Endothelial cell of umbilical vein (primary cell): Measurements from ENCODE around the gene WBP2. TPM values are rescaled to one million over a fixed set of nuclear protein-coding genes. Genes with fewer than 3 reads are reported as not detected.

ENCODE experiments used
- BruUV-seq: library from RNA; stranded (reverse); fragments of 400-500 nt; replicated peaks from 2 replicates; lab custom pipeline; 2021; lab: Mats Ljungman, UMichigan
- CTCF ChIA-PET: fragments of 300-600, 350-600 bp; sonication (Branson Sonifier 250); formaldehyde crosslinking; loops from one replicate; lab custom pipeline; 2021; ENCODE audit warnings: antibody characterized with exemption, inconsistent platforms; lab: Charles Lee
- POLR2A ChIA-PET: fragments of 300-600, 350-600 bp; sonication (Branson Sonifier 250); formaldehyde crosslinking; loops from one replicate; lab custom pipeline; 2021; ENCODE audit warnings: antibody characterized with exemption, inconsistent platforms; lab: Charles Lee
- DNase-seq: peaks from one replicate; pipeline ENCODE4 v3.0.0-alpha.2; 2011; ENCODE audit warnings: low read depth, low spot score
- FAIRE-seq: peaks from 2 replicates; lab custom pipeline; 2011; peaks lifted over from hg19 to GRCh38; lab: Jason Lieb, UNC
- H2AFZ ChIP-seq: 2 replicates; pipeline ENCODE4 v1.6.0; 2012; ENCODE audit warnings: low read depth, low read length, control low read depth, inconsistent platforms
- H3K27ac ChIP-seq: 2 replicates; pipeline ENCODE4 v1.5.1; 2011; ENCODE audit warnings: low read depth, mild to moderate bottlenecking, control low read depth, low read length, moderate library complexity; ENCODE audit not compliant: insufficient read depth
- H3K27me3 ChIP-seq, 2 experiments: 2 replicates each; pipeline versions ENCODE4 v1.6.0 to v1.6.1; 2011; ENCODE audit warnings: low read length in 2 of 2, mixed read lengths in 1 of 2; ENCODE audit not compliant: control insufficient read depth in 2 of 2, insufficient read depth in 2 of 2
- H3K36me3 ChIP-seq, 2 experiments: 2 replicates in 1 of 2; 3 replicates in 1 of 2; pipeline ENCODE4 v1.5.1; 2011; ENCODE audit warnings: low read length in 2 of 2, mild to moderate bottlenecking in 1 of 2, moderate library complexity in 1 of 2; ENCODE audit not compliant: control insufficient read depth in 2 of 2, insufficient read depth in 2 of 2; ENCODE audit errors: extremely low read depth in 1 of 2
- H3K4me1 ChIP-seq: 3 replicates; pipeline ENCODE4 v1.5.1; 2011; ENCODE audit warnings: mild to moderate bottlenecking, low read length; ENCODE audit not compliant: control insufficient read depth, insufficient read depth; ENCODE audit errors: extremely low read depth
- H3K4me2 ChIP-seq: 2 replicates; pipeline ENCODE4 v1.6.1; 2011; ENCODE audit warnings: low read length, control low read depth, mixed read lengths; ENCODE audit not compliant: insufficient read depth
- H3K4me3 ChIP-seq, 3 experiments: fragments of 200-600 bp in 1 of 3; sonication (generic), shearing (Covaris generic) in 1 of 3; replicated peaks in 1 of 3; 2 replicates each; pipeline ENCODE4 v1.5.1; 2011 to 2016; ENCODE audit warnings: control low read depth in 3 of 3, low read length in 3 of 3, mild to moderate bottlenecking in 2 of 3, inconsistent platforms in 1 of 3, low read depth in 1 of 3, moderate library complexity in 1 of 3; ENCODE audit not compliant: insufficient read depth in 1 of 3
- H3K79me2 ChIP-seq: 2 replicates; pipeline ENCODE4 v1.6.0; 2012; ENCODE audit warnings: low read length, inconsistent platforms; ENCODE audit not compliant: control insufficient read depth, insufficient read depth
- H3K9ac ChIP-seq: replicated peaks from 2 replicates; pipeline ENCODE3; 2011; ENCODE audit warnings: low read length, control low read depth; ENCODE audit not compliant: insufficient read depth; ENCODE audit errors: extremely low read depth
- H3K9me1 ChIP-seq: replicated peaks from 3 replicates; pipeline ENCODE4 v1.6.0; 2011; ENCODE audit warnings: mild to moderate bottlenecking, low read length; ENCODE audit not compliant: control insufficient read depth, insufficient read depth; ENCODE audit errors: extremely low read depth
- H3K9me3 ChIP-seq: replicated peaks from 2 replicates; pipeline ENCODE4 v1.5.1; 2012; ENCODE audit warnings: low read length, inconsistent platforms; ENCODE audit not compliant: control insufficient read depth, insufficient read depth
- H4K20me1 ChIP-seq: replicated peaks from 2 replicates; pipeline ENCODE3; 2011; ENCODE audit warnings: mild to moderate bottlenecking, low read length; ENCODE audit not compliant: control insufficient read depth, insufficient read depth; ENCODE audit errors: extremely low read depth
- EZH2 ChIP-seq: IDR thresholded peaks from 2 replicates; pipeline ENCODE4 v1.6.1; 2012; ENCODE audit warnings: borderline replicate concordance, low read depth, mild to moderate bottlenecking, moderate library complexity, low read length, inconsistent platforms; ENCODE audit not compliant: severe bottlenecking
- FOS ChIP-seq: IDR thresholded peaks from 2 replicates; pipeline ENCODE4 v1.6.1; 2011; ENCODE audit warnings: mild to moderate bottlenecking, low read length, moderate library complexity, borderline replicate concordance; ENCODE audit not compliant: insufficient read depth
- GATA2 ChIP-seq: IDR thresholded peaks from 2 replicates; pipeline ENCODE4 v1.7.0; 2011; ENCODE audit warnings: low read depth, mild to moderate bottlenecking, moderate library complexity, mixed read lengths, low read length; ENCODE audit not compliant: insufficient read length, insufficient read depth
- JUN ChIP-seq: IDR thresholded peaks from 2 replicates; pipeline ENCODE4 v1.6.1; 2011; ENCODE audit warnings: borderline replicate concordance, low read depth; ENCODE audit not compliant: insufficient read length, insufficient read depth
- MYC ChIP-seq: IDR thresholded peaks from one replicate; pipeline ENCODE4 v1.6.1; 2011; ENCODE audit warnings: mild to moderate bottlenecking, low read depth, low read length
- POLR2A ChIP-seq: IDR thresholded peaks from 2 replicates; pipeline ENCODE4 v1.6.1; 2012; ENCODE audit warnings: low read depth, mild to moderate bottlenecking, control low read depth, low read length
- POLR2AphosphoS5 ChIP-seq: IDR thresholded peaks from 2 replicates; pipeline ENCODE4 v1.6.1; 2012; ENCODE audit warnings: low read depth, mild to moderate bottlenecking, control low read depth, low read length, moderate library complexity; ENCODE audit not compliant: insufficient read depth
- dilution Hi-C: fragments of 300-500 bp; cut with MboI; formaldehyde crosslinking; loops from one replicate; pipeline ENCODE4 v1.15.0; 2019; ENCODE audit warnings: low sequenced_read_pairs; ENCODE audit not compliant: extremely low pct_ligation_motif_present
- intact Hi-C: fragments of 100-400 bp; cut with micrococcal nuclease; formaldehyde crosslinking; loops from one replicate; pipeline ENCODE4 v1.10.0; 2022
- polyA plus RNA-seq, 4 experiments: library from polyadenylated mRNA; depleted of rRNA in 3 of 4; stranded (reverse) in 3 of 4; unstranded in 1 of 4; fragments of >200 nt; gene quantifications; 2 replicates each; pipeline versions ENCODE4 v1.2.1 to v1.2.3, GENCODE V29; 2011 to 2012; ENCODE audit warnings: missing spikeins in 1 of 4
- total RNA-seq: library from RNA; stranded (reverse); gene quantifications from 2 replicates; pipeline ENCODE4 v1.2.3, GENCODE V29; 2021
- TF ChIP-seq, protein P1 (sequence below), 2 donors: IDR thresholded peaks; 1 replicate in 1 of 2; 2 replicates in 1 of 2; pipeline ENCODE4 v1.5.1; 2011; ENCODE audit warnings: low read length in 2 of 2, mild to moderate bottlenecking in 2 of 2, moderate library complexity in 2 of 2, control low read depth in 1 of 2, inconsistent platforms in 1 of 2, low read depth in 1 of 2; ENCODE audit not compliant: insufficient read depth in 1 of 2; ENCODE audit errors: extremely low read depth in 1 of 2
- TF ChIP-seq, protein P2 (sequence below): IDR thresholded peaks from 2 replicates; pipeline ENCODE4 v1.6.1; 2011; ENCODE audit not compliant: insufficient read depth, insufficient read length

The WBP2 gene
- total and polyA plus RNA-seq, 2 donors (not counting 3 experiments of a cell fraction or from before 2014, with no cell fraction given) = 81.5 to 126 TPM

GRCh38 chr17:75832164-75832651 is 22.9 kb downstream of the WBP2 start:
- peaks cover 7% of the 10 kb centered on the region for H3K4me1 ChIP-seq
- no peak overlapping the region for H2AFZ ChIP-seq
- H3K4me3 ChIP-seq = no peak overlapping the region
- H3K4me2 ChIP-seq = no peak overlapping the region
- TF ChIP-seq GATA2 (no peak), POLR2AphosphoS5 (no peak), MYC (no peak), FOS (no peak), EZH2 (no peak), JUN (no peak), POLR2A (no peak)
- TF ChIP-seq, protein P1, sequence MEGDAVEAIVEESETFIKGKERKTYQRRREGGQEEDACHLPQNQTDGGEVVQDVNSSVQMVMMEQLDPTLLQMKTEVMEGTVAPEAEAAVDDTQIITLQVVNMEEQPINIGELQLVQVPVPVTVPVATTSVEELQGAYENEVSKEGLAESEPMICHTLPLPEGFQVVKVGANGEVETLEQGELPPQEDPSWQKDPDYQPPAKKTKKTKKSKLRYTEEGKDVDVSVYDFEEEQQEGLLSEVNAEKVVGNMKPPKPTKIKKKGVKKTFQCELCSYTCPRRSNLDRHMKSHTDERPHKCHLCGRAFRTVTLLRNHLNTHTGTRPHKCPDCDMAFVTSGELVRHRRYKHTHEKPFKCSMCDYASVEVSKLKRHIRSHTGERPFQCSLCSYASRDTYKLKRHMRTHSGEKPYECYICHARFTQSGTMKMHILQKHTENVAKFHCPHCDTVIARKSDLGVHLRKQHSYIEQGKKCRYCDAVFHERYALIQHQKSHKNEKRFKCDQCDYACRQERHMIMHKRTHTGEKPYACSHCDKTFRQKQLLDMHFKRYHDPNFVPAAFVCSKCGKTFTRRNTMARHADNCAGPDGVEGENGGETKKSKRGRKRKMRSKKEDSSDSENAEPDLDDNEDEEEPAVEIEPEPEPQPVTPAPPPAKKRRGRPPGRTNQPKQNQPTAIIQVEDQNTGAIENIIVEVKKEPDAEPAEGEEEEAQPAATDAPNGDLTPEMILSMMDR (IDR thresholded peaks at IDR 0.05; ENCODE audit: extremely low read depth in 1 of 2, insufficient read depth in 1 of 2, low read depth in 1 of 2, low read length in 2 of 2) = no peak
- TF ChIP-seq, protein P2, sequence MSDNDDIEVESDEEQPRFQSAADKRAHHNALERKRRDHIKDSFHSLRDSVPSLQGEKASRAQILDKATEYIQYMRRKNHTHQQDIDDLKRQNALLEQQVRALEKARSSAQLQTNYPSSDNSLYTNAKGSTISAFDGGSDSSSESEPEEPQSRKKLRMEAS = no peak
- H3K27ac ChIP-seq = no peak overlapping the region
- FAIRE-seq = no peak
- no peaks in the 10 kb centered on the region for H3K36me3 ChIP-seq
- dilution Hi-C loops = no loop called here
- H3K27me3 ChIP-seq = no peaks in the 10 kb centered on the region
- no peak for DNase-seq
- no peaks in the 10 kb centered on the region for H3K9me1 ChIP-seq
- no peaks in the 10 kb centered on the region for H3K9me3 ChIP-seq
- intact Hi-C loops = no loop called here
- no peak overlapping the region for H3K9ac ChIP-seq
- H4K20me1 ChIP-seq = no peaks in the 10 kb centered on the region
- no peaks in the 10 kb centered on the region for H3K79me2 ChIP-seq
- CTCF ChIA-PET = interaction anchor here (1.0 to 1.4 kb wide), 3 partner anchors 14 to 49 kb away, joined by 3 to 6 read pairs (median 5); no protein-coding TSS in a partner anchor
- BruUV-seq = no TSS peak
- POLR2A ChIA-PET = no interaction called here
